HG02588 (cell line): ENCODE measurements around the gene BCAM.
"Not testable (repeated sequence)": the region's sequence is repeated elsewhere in the genome, so short reads cannot be mapped to it uniquely, and the experiment has no call there.

Experiments
- ATAC-seq: cut with Tn5 transposase; IDR thresholded peaks from one replicate; pipeline ENCODE4 v1.9.1; 2021; ENCODE audit warnings: mild to moderate bottlenecking, moderate library complexity; ENCODE audit not compliant: unreplicated experiment

The BCAM gene

GRCh38 chr19:44816301-44816700 lies 7.4 kb downstream of the BCAM start:
- no peak for ATAC-seq

- ATAC-seq, result no peak
Measured at GRCh38 chr19:44817725-44818465, 9.0 kb downstream of the BCAM start.

- ATAC-seq, result no peak
Measured at GRCh38 chr19:44818466-44819031, 9.6 kb downstream of the BCAM start.

GRCh38 chr19:44819246-44819832 lies 10.4 kb downstream of the BCAM start:
- no peak for ATAC-seq

- ATAC-seq, result no peak
Measured at GRCh38 chr19:44820648-44821609, 12.0 kb downstream of the BCAM start.

GRCh38 chr19:44822177-44822576 lies 13.3 kb downstream of the BCAM start:
- no peak for ATAC-seq

- no peak for ATAC-seq
Measured at GRCh38 chr19:44822670-44823372, 13.9 kb downstream of the BCAM start.

GRCh38 chr19:44823373-44823698 lies 14.4 kb downstream of the BCAM start:
- no peak for ATAC-seq

- ATAC-seq, result no peak
Measured at GRCh38 chr19:44824761-44825160, 15.9 kb downstream of the BCAM start.

GRCh38 chr19:44832875-44833274 lies 24.0 kb downstream of the BCAM start:
- ATAC-seq, result not testable (repeated sequence)

GRCh38 chr19:44834399-44834798 lies 25.5 kb downstream of the BCAM start:
- not testable (repeated sequence) for ATAC-seq

- no peak for ATAC-seq
Measured at GRCh38 chr19:44839276-44839675, 30.4 kb downstream of the BCAM start.

- no peak for ATAC-seq
Measured at GRCh38 chr19:44840811-44841210, 31.9 kb downstream of the BCAM start.

GRCh38 chr19:44841231-44841630 lies 32.3 kb downstream of the BCAM start:
- ATAC-seq, result no peak

- no peak for ATAC-seq
Measured at GRCh38 chr19:44845286-44845611, 36.3 kb downstream of the BCAM start.

- no peak for ATAC-seq
Measured at GRCh38 chr19:44845612-44846454, 36.9 kb downstream of the BCAM start, which contains the start of gene NECTIN2. TSS of gene NECTIN2 (plus strand) at chr19:44846297. CDS start at chr19:44846526, 229 bp downstream.

GRCh38 chr19:44846455-44847143 lies 37.7 kb downstream of the BCAM start:
- no peak for ATAC-seq

- ATAC-seq, result no peak
Measured at GRCh38 chr19:44847144-44848035, 38.5 kb downstream of the BCAM start.
